Stimulated activated CD4-positive, alpha-beta T cell treated with anti-CD3 and anti-CD28 coated beads, Interleukin-1b, Interleukin-23, amount 100 ng/mL, for 4 hours (primary cell): ENCODE results near the gene KRT7.
A peak's percentile ranks its signal among the peaks of the same experiment; 100 is the strongest.

Experiments used
- DNase-seq, 2 donors: peaks; one replicate each; pipeline ENCODE4 v3.0.0-alpha.2; 2020; ENCODE audit warnings: low read depth in 2 of 2

Gene KRT7

DNA sequence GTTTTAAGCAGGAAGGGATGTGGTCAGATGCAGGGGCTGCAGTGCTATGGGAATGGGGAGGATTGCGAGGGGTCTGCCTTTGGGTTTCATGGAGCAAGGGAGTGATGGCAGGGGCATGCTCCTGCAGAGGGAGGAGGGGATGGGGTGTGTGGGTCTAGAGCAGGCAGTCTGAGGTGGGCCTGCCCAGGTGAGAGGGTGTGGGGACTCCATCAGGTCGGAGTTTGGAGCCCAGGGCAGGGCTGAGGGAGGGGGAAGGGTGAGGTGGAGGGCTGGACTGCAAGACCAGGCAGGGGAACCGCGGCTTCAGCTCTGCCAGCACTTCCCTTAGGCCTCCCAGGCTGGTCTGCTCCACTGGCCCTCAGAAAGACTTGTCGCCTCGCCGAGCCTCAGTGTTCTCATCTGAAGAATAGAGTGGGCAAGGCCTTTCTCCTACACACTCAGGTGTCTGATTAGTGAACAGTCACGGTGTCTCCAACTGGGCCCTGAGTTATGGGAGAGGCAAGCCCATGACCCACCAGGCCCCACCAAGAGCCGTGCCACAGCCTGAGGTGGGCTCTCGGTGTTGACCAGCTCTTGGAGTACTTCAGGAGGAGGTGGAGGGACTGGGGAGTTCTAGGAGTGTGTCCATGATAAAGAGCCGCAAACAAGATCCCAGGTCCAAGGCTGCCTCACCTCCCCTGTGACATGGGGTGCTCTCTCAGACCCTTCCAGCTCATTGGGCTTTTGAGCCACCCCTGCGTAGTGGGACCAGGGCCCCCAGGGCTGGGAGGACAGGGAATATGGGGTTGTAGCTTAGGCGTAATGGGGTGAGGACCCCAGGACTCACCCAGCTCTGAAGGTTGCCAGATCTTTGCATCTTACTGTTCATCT, 21.1 kb upstream of the KRT7 start:
- DNase-seq: no peak

DNA sequence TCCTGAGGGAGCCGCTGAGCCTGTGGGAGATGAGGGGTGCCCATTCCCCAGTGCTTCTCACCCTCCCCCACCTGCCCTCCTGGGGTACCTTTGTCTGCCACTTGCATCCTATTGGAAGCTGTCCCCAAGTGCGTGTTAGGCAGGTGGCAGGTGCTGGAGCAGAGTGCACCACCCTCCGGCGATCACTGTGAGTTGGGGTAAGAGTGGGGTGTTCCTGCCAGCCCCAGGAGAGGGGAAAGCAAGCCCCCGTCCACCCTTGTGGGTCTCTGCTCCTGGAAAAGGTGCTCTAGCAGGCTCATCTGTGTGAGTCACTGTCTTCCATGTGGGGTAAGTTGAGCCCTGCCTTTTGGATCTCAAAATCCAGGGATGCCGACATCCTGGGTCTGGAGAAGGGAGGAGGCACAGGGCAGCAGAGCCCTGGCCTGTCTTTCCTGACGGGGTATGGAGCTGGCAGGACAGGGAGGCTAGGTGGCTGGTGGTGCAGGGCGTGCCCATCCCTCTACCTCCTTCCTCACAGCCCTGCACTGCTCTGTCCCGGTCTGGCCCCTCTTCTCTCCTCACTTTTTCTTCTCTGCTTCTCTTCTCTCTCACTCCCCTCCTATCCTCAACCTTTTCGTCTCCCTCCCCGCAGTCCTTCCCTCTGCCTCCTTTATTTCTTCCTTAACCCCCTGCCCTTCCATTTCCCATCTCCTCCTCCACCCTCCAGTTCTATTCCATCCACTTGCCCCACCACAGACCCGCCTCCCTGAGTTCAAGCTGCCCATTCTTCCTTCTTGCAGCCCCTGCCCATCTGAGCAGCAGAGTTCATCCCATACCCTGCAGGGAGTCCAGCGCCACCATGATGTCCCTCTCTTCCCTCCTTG, 20.1 kb upstream of the KRT7 start:
- no peak for DNase-seq

DNA sequence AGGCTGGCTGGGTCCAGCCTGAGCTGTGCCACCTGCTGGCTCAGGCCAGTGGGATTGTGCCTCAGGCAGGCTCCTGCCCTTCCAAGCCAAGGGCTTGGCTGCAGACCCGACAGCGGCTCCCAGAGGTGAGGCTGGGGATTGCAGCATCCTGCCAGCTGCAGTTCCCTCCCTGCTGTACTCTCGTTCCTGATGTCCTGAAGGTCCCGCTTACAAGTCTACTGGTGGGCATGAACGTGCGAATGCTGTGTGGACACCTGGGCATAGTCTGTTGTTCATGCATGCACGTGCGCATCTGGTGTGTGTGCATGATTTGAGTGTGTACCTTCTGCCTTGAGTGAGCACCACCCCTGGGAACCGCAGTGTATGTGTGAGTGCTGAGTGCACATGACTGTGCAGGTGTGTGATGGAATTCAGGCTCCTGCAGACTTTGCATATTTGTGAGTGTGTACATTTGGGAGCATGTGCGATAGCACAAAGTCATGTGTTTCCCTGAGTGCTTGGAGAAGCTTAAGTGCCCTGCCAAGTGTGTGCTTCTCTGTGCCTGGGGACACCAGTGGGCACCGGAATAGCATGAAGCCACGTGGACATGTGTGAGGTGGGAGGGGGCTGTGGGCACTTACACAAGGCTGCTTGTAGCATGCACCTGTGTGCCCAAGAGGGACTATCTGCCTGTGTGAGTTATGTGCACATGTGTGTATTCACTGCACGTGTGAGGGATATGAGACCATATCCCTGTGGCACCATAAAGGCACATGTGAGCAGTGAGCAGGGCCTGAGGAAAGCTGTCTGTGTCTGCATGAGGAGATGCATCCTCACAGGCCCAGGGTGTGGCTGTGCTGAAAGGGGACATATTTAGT, 19.3 kb upstream of the KRT7 start:
- DNase-seq: peak; percentile 29 to 42

DNA sequence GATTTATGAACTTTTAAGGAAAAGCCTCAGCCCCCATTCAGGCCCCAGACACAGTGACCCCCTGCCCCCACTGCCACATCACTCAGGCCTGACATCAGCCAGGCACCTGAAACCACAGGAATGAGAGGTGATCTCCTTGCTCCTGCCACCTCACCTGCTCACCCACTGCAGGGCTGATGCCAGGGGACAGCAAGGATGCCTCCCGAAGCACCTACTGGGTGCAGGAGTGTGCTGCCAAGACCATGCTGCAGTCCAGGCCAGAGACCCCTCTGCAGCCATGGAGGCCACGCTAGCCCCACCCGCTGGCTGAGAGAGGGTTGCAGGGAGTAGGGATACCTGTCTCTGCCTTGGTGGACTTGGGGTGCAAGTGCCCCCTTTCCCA, 18.6 kb upstream of the KRT7 start:
- DNase-seq: no peak

DNA sequence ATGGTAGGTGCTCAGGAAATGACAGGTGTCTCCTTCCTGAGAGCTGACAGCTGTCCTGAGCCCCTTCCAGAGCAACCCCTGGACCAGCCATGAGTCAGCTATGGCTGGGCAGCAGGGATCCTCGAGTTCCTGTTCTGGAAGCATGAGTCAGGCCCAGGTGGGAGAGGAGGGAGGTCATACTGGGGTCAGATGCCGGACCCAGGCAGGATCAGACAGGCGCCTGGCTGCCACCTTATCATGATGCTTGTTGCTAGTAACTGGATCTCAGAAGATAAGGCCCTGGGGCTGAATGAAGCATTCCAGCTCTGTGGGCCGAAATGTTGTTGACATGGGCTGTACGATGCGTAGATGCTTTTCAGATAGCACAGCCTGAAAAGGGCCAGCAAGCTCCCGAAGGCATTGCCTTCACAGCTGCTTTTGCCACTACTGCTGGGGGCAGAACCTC, 17.4 kb upstream of the KRT7 start:
- no peak for DNase-seq

DNA sequence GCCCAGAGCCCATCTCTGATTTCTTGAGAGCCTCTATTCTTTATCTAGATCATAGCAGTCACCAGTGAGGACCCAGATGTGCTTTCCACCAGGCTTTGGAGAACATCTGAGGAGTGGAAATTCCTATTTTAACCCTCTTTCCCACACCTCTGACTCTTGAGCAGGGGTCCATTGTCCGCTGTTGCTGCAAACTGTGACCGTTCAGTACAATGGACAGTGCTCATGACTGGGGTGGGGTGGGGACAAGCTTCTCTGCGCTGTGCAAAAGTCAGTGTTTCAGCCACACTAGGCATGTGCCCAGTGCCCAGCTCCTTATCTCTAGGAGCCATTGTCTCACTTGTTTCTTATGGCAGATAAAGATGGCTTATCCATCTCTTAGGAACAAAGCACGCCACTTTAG, 16.9 kb upstream of the KRT7 start:
- no peak for DNase-seq

DNA sequence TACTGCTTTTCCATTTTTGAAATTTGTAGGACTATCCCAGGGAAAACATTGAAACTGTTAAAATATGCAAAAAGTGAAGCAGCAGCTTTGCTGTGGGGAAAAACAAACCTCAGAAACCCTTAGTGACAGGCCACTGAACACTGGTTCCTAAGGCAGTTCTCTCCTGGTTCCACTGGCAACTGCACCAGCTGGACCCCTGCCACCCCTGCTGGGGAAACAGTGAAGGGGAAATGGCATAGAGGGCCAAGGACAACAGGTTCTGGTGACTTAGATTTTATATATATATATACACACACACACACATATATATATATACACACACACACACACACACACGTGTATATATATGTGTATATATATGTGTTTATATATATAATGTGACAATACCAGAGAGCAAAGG, 16.2 kb upstream of the KRT7 start:
- DNase-seq: no peak

DNA sequence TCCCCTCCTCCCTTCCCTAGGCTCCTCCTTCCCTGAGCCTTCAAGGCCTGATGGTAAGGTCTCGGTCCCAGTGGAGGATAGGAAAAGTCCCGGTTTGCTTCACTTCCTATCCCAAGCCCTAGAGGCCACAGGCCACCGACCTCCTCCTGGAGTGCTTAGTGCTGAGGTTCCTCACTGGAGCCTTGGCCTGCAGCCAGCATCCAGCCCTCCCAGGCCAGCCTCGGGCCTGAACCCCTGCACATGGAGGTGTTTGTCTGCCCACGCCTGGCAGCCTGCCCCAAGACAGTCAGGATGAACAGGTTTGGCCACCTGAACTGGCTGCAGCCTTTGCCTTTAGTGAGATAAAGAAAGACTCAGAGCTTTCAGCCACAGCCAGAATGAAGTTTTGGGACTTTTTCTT, 15.8 kb upstream of the KRT7 start:
- DNase-seq: no peak

DNA sequence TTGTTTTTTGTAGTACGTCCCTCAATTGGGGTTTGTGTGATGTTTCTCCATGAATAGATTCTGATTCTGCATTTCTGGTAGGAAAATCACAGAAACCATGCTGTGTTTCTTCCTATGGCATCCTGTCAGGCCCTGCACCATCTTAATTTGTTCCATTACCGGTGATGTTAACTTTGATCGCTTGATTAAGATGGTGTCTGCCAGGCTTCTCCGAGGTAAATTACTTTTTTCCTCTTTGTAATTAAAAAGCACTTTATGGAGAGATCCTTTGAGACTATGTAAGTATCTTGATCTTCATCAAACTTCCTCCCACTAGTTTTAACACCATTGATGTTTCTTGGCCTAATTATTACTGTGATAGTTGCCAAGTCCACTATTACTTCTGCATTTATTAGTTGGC, 15.0 kb upstream of the KRT7 start:
- DNase-seq: no peak

DNA sequence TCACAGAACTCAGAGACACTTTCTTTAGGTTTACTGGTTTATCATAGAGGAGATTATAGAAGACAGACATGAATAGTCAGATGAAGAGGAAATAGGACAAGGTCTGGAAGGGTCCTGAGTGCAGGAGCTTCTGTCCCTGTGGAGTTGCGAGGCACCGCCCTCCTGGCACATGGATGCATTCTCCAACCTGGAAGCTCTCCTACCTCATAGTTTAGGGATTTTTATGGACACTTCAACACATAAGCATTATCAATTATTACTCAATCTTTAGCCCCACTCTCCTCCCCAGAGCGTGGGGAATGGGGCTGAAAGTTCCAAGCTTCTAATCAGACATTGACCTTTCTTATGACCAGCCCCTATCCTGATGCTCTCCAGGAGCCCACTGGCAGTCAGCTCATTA, 12.6 kb upstream of the KRT7 start:
- DNase-seq: no peak

DNA sequence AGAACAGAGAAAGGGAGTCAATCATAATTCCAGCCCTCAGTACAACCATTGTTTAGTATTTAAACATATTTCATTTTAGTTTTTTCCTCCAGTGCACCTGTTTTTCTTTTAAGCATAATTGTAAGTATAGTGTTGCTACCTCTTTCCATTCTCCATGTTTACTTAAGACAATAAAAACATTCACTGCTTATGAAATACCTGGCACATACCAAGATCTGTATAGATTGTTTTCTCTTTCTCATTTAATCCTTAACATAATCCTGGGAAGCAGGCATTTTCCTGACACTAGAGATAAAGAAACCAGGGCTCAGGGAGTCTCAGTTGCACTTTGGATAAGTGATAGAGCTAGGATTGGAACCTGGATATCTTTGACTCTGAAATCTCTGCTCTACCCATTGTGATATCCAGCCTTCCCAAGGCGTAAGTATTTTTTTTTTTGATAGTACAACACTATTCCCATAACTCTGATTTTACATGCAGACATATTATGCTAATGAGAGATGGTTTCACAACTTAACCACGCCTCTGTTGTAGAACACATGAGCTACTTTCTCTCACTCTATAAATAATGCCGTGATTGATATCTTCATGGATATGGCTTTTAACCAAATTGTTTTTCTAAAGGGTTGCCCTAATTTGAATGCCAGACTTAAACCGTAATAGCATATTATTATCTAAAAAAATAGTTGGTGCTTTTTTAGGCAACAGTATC, 11.8 kb upstream of the KRT7 start:
- no peak for DNase-seq

DNA sequence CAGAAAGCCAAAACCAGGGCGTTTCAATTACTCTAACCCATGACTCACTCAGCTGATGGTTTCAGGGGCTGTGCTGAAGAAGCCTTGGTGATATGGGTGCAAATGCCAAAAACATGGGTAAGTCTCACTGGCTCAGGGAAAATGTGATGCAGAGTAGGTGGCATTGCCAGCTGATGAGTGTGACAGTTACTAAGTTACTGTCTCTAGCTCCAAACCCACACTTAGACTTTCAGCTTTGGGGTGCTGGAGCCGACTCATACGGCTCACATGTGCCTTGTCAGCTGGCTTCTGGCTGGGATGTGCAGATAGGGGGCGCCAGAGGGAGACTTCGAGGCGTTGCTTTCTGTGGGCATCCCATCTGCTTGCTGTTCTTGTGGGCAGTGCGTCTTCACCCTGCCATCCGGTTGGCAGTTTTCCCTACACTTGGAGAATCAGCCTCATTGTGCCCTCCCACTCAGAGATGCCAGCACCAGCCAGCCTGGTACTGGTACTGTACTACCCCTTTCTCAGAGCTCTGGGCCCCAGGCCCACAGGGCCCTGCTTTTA, 11.1 kb upstream of the KRT7 start:
- DNase-seq: peak in 1 of 2 donors; percentile 62

DNA sequence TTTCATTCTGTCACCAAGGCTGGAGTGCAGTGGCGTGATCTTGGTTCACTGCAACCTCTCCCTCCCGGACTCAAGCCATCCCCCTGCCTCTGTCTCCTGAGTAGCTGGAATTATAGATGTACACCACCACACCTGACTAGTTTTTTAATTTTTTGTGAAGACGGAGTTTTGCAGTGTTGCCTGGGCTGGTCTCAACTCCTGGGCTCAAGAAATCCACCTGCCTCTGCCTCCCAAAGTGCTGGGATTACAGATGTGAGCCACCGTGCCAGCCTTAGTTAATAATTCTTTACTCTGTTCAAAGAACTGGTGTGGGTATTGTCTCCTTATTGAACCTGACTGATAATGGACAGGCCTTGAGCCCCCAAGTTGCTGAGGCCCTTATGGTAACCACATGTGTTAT, 10.4 kb upstream of the KRT7 start:
- DNase-seq: no peak

DNA sequence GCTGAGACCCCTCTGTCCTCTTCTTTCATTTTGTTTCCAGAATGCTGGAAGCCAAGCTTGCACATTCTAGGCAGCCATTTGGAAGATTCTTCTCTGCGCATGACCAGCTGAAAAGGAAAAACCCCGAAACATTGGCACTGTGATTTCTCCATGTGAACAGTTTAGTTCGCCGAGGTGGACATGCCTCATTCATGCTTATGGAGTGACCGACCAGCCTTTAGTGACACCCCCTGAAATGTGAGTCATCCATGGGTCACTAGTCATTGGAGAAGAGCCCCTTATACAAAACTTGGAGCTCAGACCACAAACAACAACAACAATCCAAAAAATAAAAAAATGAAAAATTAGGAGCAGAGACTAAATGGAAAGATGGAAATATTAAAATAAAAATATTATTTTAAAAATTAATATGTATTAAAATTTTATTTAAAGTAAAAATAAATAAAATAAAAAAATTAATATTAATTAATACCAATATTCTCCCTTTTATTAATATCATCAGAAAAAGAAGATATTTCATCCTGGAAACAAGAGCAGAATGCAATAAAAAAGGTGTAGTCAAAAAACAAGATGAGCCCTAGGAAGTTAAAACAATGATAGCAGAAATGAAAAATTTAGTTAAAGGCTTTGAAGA, 9.5 kb upstream of the KRT7 start:
- no peak for DNase-seq

DNA sequence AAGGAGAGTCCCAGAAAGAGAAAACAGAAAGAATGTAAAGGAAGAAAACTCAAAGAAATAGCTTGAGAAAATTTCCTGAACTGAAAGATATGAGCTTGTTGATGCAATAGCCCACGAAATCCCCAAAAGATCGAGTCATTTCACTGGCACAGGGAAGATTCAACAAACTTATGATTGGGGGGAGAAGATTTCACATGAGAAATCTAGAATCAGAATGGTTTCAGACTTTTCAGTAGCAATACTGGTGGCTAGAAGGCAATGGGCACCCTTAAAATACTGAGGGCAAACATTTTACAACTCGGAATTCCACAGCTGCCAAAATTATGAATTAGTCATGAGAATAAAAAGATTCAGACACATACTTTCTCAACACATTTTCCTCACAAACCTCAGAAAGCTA, 8.9 kb upstream of the KRT7 start:
- no peak for DNase-seq

DNA sequence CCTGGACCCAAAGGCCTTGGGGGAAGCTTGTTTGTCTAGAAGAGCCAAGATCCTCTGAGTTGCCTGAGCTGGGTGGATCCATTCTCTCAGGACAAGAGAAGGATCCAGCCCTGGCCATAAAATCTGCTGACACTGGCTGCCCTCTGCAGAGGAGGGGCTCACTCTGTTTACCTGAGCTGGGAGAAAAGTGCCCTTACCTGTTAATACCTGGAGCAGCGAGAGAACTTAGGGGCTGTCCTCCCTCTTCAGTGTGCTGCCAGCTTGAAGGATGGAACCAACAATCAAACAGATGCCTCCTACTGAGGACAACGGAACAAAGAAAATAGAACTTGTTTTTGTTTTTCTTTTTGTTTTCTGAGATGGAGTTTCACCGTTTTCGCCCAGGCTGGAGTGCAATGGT, 7.3 kb upstream of the KRT7 start:
- no peak for DNase-seq

DNA sequence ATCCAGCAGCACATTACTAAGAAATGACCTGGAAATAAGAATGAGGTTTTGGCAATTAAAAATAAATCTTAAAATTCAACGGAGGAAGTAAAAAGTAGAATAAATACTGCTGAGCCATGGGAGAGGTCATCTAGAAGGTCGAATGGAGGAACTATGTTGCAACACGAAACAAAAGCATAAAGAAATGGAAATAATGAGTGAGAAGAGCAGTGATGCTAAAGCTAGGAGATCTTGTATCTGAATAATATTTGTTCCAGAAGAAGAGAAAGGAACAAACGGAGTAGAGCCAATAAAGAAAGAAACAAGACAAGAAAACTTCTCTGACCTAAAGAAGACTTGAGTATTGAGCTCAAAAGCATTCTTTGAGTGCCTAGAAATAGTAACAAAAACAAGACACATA, 6.6 kb upstream of the KRT7 start:
- DNase-seq: no peak

DNA sequence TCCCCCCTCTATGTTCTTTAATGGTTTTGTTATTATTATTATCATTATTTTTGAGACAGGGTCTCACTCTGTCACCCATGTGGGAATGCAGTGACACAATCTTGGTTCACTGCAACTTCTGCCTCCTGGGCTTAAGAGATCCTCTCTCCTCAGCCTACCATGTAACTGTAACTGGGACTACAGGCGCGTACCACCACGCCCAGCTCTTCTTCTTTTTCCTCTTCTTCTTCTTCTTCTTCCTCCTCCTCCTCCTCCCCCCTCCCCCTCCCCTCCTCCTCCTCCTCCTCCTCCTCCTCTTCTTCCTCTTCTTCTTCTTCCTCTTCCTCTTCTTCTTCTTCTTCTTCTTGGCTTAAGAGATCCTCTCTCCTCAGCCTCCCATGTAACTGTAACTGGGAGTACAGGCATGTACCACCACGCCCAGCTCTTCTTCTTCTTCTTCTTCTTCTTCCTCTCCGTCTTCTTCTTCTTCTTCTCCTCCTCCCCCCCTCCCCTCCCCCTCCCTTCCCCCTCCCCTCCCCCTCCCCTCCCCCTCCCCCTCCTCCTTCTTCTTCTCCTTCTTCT, 5.4 kb upstream of the KRT7 start:
- no peak for DNase-seq

DNA sequence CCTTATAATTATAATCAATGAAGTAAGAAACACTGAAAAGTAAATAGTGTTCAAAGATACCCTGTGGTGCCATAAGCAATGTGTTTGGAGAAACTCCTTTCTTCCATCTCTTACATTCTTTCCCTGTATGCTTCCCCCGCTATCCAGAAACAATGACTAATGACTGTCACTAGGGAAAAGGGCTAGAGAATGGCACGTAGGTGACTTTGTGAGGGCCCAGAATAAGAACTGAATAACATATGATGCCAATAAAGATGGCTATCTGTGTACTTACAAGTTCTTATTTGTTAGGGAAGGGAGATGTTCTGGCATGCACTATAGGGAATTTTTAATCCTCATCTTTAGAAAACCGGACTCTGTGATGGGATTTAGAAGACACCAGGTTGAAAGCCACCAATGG, 4.7 kb upstream of the KRT7 start:
- DNase-seq: no peak

DNA sequence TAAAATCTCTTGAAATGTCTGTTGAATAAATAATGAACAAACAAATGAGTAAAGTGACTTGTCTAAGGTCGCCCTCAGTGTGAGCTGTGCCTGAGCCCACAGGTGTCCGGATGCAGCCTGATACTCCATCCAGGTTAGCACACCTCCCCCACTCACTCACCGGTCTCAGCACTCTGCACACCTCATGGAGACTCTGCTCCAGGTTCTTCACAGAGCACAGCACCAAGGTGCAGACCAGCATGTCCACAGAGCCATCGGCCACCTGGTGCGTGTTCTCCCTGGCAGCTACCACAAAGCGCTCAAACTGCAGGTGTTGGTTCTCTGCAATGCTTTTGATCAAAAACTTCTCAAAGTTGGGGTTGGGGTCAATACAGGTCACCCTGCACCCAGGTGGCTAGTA, 4.1 kb upstream of the KRT7 start:
- DNase-seq: no peak
